CD4-positive, alpha-beta T cell treated with Interleukin-21 for 1 hour (primary cell): Measurements from ENCODE around the gene THADA.
"Not testable (repeated sequence)": the region's sequence is repeated elsewhere in the genome, so short reads cannot be mapped to it uniquely, and the experiment has no call there.

Experiments used
- DNase-seq: peaks from one replicate; pipeline ENCODE4 v3.0.0-alpha.2; 2020

The THADA gene

DNA sequence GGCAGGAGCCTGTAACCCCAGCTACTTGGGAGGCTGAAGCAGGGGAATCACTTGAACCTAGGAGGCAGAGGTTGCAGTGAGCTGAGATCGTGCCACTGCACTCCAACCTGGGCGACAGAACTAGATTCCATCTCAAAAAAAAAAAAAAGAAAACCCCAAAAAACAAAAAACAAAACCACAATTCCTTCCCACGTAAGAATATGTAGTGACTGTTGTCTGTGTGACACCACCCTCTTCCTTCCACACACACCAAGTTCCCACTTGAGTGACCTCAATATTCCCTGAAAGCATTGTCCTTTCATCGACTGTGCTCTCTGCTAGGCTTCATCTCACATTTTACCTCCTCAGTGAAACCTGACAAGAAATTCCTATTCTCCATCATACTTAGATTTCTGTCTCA is 8.8 kb upstream of the THADA start:
- no peak for DNase-seq

DNA sequence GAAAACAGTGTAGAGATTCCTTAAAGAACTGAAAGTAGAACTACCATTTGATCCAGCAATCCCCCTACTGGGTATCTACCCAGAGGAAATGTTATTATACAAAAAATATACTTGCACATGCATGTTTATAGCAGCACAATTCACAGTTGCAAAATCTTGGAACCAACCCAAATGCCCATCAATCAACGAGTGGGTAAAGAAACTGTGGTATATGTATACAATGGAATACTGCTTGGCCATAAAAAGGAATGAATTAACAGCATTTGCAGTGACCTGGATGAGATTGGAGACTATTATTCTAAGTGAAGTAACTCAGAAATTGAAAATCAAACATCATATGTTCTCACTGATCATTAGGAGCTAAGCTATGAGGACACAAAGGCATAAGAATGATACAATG is 4.8 kb upstream of the THADA start:
- DNase-seq: not testable (repeated sequence)

DNA sequence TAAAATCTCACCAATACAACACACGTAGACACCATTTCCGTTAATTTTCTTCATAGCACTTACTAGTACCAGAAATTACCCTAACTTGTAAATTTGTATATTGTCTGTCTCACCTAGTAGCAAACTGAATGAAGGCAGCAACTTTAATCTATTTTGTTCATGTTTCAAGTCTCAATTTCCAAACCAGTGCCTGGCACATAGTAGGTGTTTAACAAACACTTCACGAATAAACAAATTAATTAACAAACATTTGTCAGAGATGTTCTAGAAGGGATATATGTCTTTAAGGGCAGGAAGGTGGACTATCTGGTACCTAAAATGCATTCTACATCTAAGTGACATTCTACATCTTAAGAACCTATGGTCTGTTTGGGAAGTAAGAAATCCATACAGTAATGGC is 963 bp downstream of the THADA start:
- no peak for DNase-seq

- DNase-seq: no peak
Measured at GRCh38 chr2:43593254-43593653, 2.6 kb downstream of the THADA start.

GRCh38 chr2:43592443-43592842 is 3.4 kb downstream of the THADA start:
- DNase-seq: no peak

DNA sequence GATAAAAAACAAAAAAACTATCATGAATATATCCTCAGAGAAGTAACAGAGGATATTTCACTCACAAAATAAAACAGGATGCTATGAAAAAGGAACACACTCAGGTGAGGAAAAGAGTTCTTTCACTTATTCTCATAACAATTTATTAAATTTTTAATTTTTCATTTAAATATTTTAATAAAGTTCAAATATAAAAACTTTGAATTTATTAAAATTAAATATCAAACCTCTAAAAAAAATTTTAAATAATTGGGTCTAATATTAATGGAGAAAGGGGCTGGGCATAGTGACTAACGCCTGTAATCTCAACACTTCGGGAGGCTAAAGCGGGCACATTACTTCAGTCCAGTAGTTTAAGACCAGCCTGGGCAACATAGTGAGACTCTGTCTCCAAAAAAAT is 10.1 kb downstream of the THADA start:
- no peak for DNase-seq

GRCh38 chr2:43579275-43579981 is 16.4 kb downstream of the THADA start:
- DNase-seq: no peak

- DNase-seq: peak; percentile 51
Measured at GRCh38 chr2:43576981-43577892, 18.6 kb downstream of the THADA start.

DNA sequence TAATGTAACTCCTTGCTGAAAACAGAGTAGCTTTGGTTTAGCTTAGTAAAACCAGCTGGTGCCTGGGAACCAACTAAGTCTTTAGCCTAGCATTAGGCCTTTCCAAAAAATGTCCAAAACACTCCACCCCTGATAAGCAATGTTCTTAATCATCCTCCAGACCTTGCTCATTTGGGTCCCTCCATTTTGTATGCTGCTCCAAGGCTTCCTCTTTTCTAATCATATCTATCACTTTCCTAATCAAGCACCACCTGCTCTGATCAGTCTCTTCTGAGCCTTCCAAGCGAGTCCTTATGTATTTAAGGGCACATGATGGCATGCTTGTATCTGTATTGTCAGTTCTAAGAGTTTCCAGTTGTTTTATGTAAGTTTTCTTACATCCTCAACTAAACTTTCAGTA is 23.6 kb downstream of the THADA start:
- DNase-seq: no peak

GRCh38 chr2:43569921-43570320 is 25.9 kb downstream of the THADA start:
- DNase-seq: no peak

DNA sequence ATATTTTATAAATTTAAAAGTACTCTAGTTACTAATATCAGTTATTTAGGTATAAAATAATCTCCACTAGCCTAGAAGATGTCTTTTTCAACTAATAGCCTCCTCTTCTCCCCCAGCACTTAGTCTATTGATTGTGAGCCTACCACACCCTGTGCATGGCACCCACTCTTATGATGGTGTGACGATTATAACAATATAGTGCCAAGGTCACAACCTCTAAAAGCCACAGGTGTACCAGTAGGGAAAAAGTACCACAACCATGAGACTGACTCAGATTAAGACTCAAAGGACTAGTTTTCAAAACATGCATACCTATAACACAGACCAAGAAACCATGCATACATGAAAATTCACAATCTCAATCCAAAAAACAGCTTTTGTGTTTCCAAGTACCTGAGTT is 27.6 kb downstream of the THADA start:
- no peak for DNase-seq

GRCh38 chr2:43566461-43566729 is 29.4 kb downstream of the THADA start:
- no peak for DNase-seq

- DNase-seq: no peak
Measured at GRCh38 chr2:43563679-43564078, 32.2 kb downstream of the THADA start.

DNA sequence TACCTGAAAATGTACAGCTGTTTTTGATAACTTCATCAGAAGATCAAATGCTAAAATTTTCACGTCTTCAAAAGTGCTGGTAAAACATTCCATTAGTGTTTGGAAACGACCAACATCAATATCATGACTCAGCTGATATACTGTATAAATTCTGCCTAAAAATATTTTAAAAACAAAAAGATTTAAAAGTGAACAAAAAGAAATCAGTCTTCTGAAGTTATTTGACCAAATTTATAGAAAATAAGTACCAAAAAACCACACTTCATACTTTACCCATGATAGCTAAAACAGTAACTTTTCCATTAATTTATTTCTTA is 35.6 kb downstream of the THADA start:
- DNase-seq: no peak

- no peak for DNase-seq
Measured at GRCh38 chr2:43559391-43560230, 36.2 kb downstream of the THADA start.

DNA sequence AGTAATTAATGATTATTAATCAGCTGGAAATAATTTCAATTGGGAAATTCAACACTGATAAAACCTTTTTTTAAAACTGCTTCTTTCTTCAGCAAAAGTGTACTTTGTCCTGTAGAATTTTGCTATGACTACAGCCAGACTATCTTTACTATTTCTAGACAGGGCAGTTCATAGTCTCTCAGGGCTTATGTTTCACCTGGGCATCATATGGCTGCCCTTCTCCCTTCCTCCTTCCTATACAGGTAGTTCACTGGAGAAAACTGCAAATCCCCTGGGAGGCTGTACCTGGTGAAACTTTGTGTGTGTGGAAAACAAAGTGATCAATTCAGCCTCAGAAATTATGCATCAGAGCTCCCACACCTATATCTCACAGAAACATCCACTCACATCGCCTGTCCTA is 38.6 kb downstream of the THADA start:
- no peak for DNase-seq

GRCh38 chr2:43556256-43556655 is 39.6 kb downstream of the THADA start:
- no peak for DNase-seq

DNA sequence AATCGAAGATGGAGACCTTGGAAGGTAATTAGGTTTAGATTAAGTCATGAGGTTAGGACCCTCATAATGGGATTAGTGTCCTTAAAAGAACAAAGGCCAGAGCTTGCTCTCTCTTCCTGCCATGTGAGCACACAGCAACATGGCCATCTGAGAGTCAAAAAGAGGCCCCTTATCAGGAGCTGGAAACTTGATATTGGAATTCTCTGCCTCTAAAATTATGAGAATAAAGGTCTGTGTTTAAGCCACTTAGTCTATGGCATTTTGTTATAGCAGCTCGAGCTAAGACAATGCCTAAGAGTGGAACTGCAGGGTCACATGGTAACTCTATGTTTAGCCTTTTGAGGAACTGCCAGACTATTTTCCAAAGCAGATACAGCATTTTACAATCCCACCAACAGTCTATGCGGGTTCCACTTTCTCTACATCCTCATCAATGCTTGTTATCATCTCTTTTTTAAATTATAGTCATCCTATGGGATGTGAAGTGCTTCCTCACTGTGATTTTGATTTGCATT is 42.4 kb downstream of the THADA start:
- no peak for DNase-seq

DNA sequence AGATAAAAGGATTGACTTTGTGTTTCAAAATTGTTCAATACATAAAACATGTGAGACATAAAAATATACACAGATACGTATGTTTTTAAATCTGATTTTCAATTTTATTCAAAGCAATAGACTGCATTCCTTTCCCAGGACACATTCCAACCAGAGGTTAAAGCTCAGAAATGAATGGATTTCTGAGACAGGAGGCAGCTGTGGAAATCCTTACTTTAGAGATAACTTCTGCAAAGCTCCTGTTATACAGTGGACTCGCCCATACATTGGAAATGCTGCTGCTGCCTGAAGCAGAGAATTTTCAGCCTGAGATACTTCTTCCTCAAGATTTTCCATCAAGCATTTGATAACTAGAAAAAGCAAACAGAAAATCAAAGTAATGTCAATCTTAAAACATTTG is 43.8 kb downstream of the THADA start:
- DNase-seq: no peak

- DNase-seq: peak; percentile 31
Measured at GRCh38 chr2:43548381-43548780, 47.5 kb downstream of the THADA start.

- DNase-seq: peak; percentile 57
Measured at GRCh38 chr2:43542285-43542933, 53.4 kb downstream of the THADA start.

- DNase-seq: no peak
Measured at GRCh38 chr2:43541165-43541564, 54.7 kb downstream of the THADA start.
